GM12872 (cell line): Measurements from ENCODE around the gene PCSK2.

Experiments
- CTCF ChIP-seq: IDR thresholded peaks from 3 replicates; pipeline ENCODE4 v1.5.1; 2011; ENCODE audit warnings: low read depth, mild to moderate bottlenecking, low read length, moderate library complexity; ENCODE audit not compliant: insufficient read depth

Gene PCSK2

GRCh38 chr20:17534077-17534476, 307.2 kb downstream of the PCSK2 start:
- TF ChIP-seq CTCF = no peak
